ENCODE data around the gene TRAF3IP3.

The TRAF3IP3 gene

GRCh38 chr1:209807509-209807908, 51.7 kb downstream of the TRAF3IP3 start:
- peak; percentile 31 for DNase-seq (ENCODE audit: low spot score)
- no peak for TF ChIP-seq CTCF (IDR thresholded peaks at IDR 0.05; ENCODE audit: extremely low read depth, insufficient read depth, missing control alignments)
- in situ Hi-C loops (cut with MboI; ENCODE audit: low pct_unique_long_range_greater_than_20kb, low sequenced_read_pairs, unreplicated experiment) = no loop called here

- no peak for DNase-seq (ENCODE audit: low spot score)
- in situ Hi-C loops (cut with MboI; ENCODE audit: low pct_unique_long_range_greater_than_20kb, low sequenced_read_pairs, unreplicated experiment) = no loop called here
- no peak for TF ChIP-seq CTCF (IDR thresholded peaks at IDR 0.05; ENCODE audit: extremely low read depth, insufficient read depth, missing control alignments)
Observed at GRCh38 chr1:209808059-209808581, 52.3 kb downstream of the TRAF3IP3 start.

- no peak for DNase-seq (ENCODE audit: low spot score)
- in situ Hi-C loops (cut with MboI; ENCODE audit: low pct_unique_long_range_greater_than_20kb, low sequenced_read_pairs, unreplicated experiment) = no loop called here
- TF ChIP-seq CTCF (IDR thresholded peaks at IDR 0.05; ENCODE audit: extremely low read depth, insufficient read depth, missing control alignments) = no peak
Observed at GRCh38 chr1:209809611-209810010, 53.8 kb downstream of the TRAF3IP3 start.

GRCh38 chr1:209810783-209811182, 54.9 kb downstream of the TRAF3IP3 start:
- in situ Hi-C loops (cut with MboI; ENCODE audit: low pct_unique_long_range_greater_than_20kb, low sequenced_read_pairs, unreplicated experiment) = no loop called here
- no peak for DNase-seq (ENCODE audit: low spot score)
- no peak for TF ChIP-seq CTCF (IDR thresholded peaks at IDR 0.05; ENCODE audit: extremely low read depth, insufficient read depth, missing control alignments)

GRCh38 chr1:209813902-209814301, 58.0 kb downstream of the TRAF3IP3 start:
- TF ChIP-seq CTCF (IDR thresholded peaks at IDR 0.05; ENCODE audit: extremely low read depth, insufficient read depth, missing control alignments) = no peak
- in situ Hi-C loops (cut with MboI; ENCODE audit: low pct_unique_long_range_greater_than_20kb, low sequenced_read_pairs, unreplicated experiment) = no loop called here
- DNase-seq (ENCODE audit: low spot score) = no peak

- in situ Hi-C loops (cut with MboI; ENCODE audit: low pct_unique_long_range_greater_than_20kb, low sequenced_read_pairs, unreplicated experiment) = no loop called here
- no peak for DNase-seq (ENCODE audit: low spot score)
- no peak for TF ChIP-seq CTCF (IDR thresholded peaks at IDR 0.05; ENCODE audit: extremely low read depth, insufficient read depth, missing control alignments)
Observed at GRCh38 chr1:209815490-209815889, 59.6 kb downstream of the TRAF3IP3 start.

- in situ Hi-C loops (cut with MboI; ENCODE audit: low pct_unique_long_range_greater_than_20kb, low sequenced_read_pairs, unreplicated experiment) = no loop called here
- TF ChIP-seq CTCF (IDR thresholded peaks at IDR 0.05; ENCODE audit: extremely low read depth, insufficient read depth, missing control alignments) = no peak
- no peak for DNase-seq (ENCODE audit: low spot score)
Observed at GRCh38 chr1:209815931-209816341, 60.1 kb downstream of the TRAF3IP3 start.
